T-helper 22 cell (primary cell): ENCODE measurements around the gene U2AF2.

ENCODE experiments used
- DNase-seq: peaks from one replicate; pipeline ENCODE4 v3.0.0-alpha.2; 2020; ENCODE audit warnings: low read depth

Gene U2AF2

GRCh38 chr19:55675661-55676354, 21.0 kb downstream of the U2AF2 start:
- DNase-seq: no peak

GRCh38 chr19:55676383-55676782, 21.5 kb downstream of the U2AF2 start:
- DNase-seq: no peak

- DNase-seq: no peak
These were observed 22.2 kb downstream of the U2AF2 start for GRCh38 chr19:55676889-55677505.

- DNase-seq: no peak
These were observed 22.8 kb downstream of the U2AF2 start for GRCh38 chr19:55677572-55678028.

- no peak for DNase-seq
These were observed 23.4 kb downstream of the U2AF2 start for GRCh38 chr19:55678121-55678671.

- no peak for DNase-seq
These were observed 24.8 kb downstream of the U2AF2 start for GRCh38 chr19:55679343-55680257.

GRCh38 chr19:55680339-55681130, 25.7 kb downstream of the U2AF2 start:
- DNase-seq: no peak

GRCh38 chr19:55681131-55682092, 26.6 kb downstream of the U2AF2 start:
- DNase-seq: no peak

GRCh38 chr19:55683449-55684261, 28.8 kb downstream of the U2AF2 start:
- DNase-seq: no peak

GRCh38 chr19:55684946-55685681, 30.3 kb downstream of the U2AF2 start:
- no peak for DNase-seq

GRCh38 chr19:55685776-55686175, 30.9 kb downstream of the U2AF2 start:
- DNase-seq: no peak

GRCh38 chr19:55686311-55687050, 31.6 kb downstream of the U2AF2 start:
- no peak for DNase-seq

GRCh38 chr19:55687281-55688201, 32.7 kb downstream of the U2AF2 start:
- no peak for DNase-seq

GRCh38 chr19:55688422-55689218, 33.8 kb downstream of the U2AF2 start:
- no peak for DNase-seq

- DNase-seq: no peak
These were observed 34.7 kb downstream of the U2AF2 start for GRCh38 chr19:55689411-55690108.
